OCI-M2 (cell line): ENCODE measurements around the gene FAHD1.
"Not testable (repeated sequence)": the region's sequence is repeated elsewhere in the genome, so short reads cannot be mapped to it uniquely, and the experiment has no call there.

Source experiments
- DNase-seq: peaks from one replicate; lab custom pipeline; 2025; ENCODE audit not compliant: unreplicated experiment; lab: John Stamatoyannopoulos, UW

The FAHD1 gene

GRCh38 chr16:1788708-1789100, 38.3 kb upstream of the FAHD1 start:
- no peak for DNase-seq

- DNase-seq: no peak
These were observed 37.4 kb upstream of the FAHD1 start for GRCh38 chr16:1789643-1790045.

- no peak for DNase-seq
These were observed 36.8 kb upstream of the FAHD1 start for GRCh38 chr16:1790261-1790610.

- DNase-seq: no peak
These were observed 36.3 kb upstream of the FAHD1 start for GRCh38 chr16:1790611-1791255.

GRCh38 chr16:1791256-1791942, 35.6 kb upstream of the FAHD1 start:
- no peak for DNase-seq

GRCh38 chr16:1791943-1792812, 34.8 kb upstream of the FAHD1 start:
- DNase-seq: no peak

GRCh38 chr16:1792836-1793577, 34.0 kb upstream of the FAHD1 start:
- no peak for DNase-seq

GRCh38 chr16:1793578-1794220, 33.3 kb upstream of the FAHD1 start, which contains the start of gene IGFALS:
TSS of gene IGFALS (minus strand) at chr16:1793705. CDS start at chr16:1793652, 53 bp downstream.
- no peak for DNase-seq

- DNase-seq: no peak
These were observed 32.7 kb upstream of the FAHD1 start for GRCh38 chr16:1794221-1794871.

GRCh38 chr16:1794908-1795666, 31.9 kb upstream of the FAHD1 start:
- no peak for DNase-seq

GRCh38 chr16:1799263-1799662, 27.7 kb upstream of the FAHD1 start:
- not testable (repeated sequence) for DNase-seq

GRCh38 chr16:1800701-1801100, 26.3 kb upstream of the FAHD1 start:
- DNase-seq: no peak

- DNase-seq: no peak
These were observed 19.4 kb upstream of the FAHD1 start for GRCh38 chr16:1807626-1808025.

- DNase-seq: no peak
These were observed 18.3 kb upstream of the FAHD1 start for GRCh38 chr16:1808691-1809090.

- DNase-seq: no peak
These were observed 17.7 kb upstream of the FAHD1 start for GRCh38 chr16:1809281-1809801.

- no peak for DNase-seq
These were observed 16.9 kb upstream of the FAHD1 start for GRCh38 chr16:1810106-1810505.

GRCh38 chr16:1810536-1810935, 16.5 kb upstream of the FAHD1 start:
- no peak for DNase-seq

- DNase-seq: no peak
These were observed 14.3 kb upstream of the FAHD1 start for GRCh38 chr16:1812732-1813163.

GRCh38 chr16:1815461-1815860, 11.5 kb upstream of the FAHD1 start:
- no peak for DNase-seq
